Liver (tissue), 9 donors: ENCODE data around the gene MMP19. TPM values are rescaled to one million over a fixed set of nuclear protein-coding genes. Genes with fewer than 3 reads are reported as not detected.

Experiments
- DNase-seq: peaks from one replicate; pipeline ENCODE4 v3.0.0-alpha.2; 2017; ENCODE audit warnings: low spot score
- H3K27ac ChIP-seq, 2 donors: one replicate each; pipeline ENCODE4 v1.7.0; 2013; ENCODE audit warnings: inconsistent platforms in 2 of 2, low read length in 2 of 2, control low read depth in 1 of 2, low read depth in 1 of 2, mild to moderate bottlenecking in 1 of 2
- H3K27me3 ChIP-seq, 4 donors: one replicate each; pipeline versions ENCODE4 v1.6.1 to v1.7.0; 2013; ENCODE audit warnings: low read length in 3 of 4, inconsistent platforms in 1 of 4, mild to moderate bottlenecking in 1 of 4, moderate library complexity in 1 of 4; ENCODE audit not compliant: control insufficient read depth in 4 of 4, insufficient read depth in 4 of 4
- H3K36me3 ChIP-seq, 4 donors: one replicate each; pipeline versions ENCODE4 v1.6.1 to v1.7.0; 2013; ENCODE audit warnings: low read length in 3 of 4, mild to moderate bottlenecking in 3 of 4, low read depth in 1 of 4, moderate library complexity in 1 of 4; ENCODE audit not compliant: control insufficient read depth in 4 of 4, insufficient read depth in 3 of 4
- H3K4me1 ChIP-seq, 4 donors: one replicate each; pipeline versions ENCODE4 v1.6.1 to v1.7.0; 2013; ENCODE audit warnings: low read length in 3 of 4, mild to moderate bottlenecking in 3 of 4, moderate library complexity in 1 of 4; ENCODE audit not compliant: control insufficient read depth in 4 of 4, insufficient read depth in 4 of 4
- H3K4me3 ChIP-seq, 3 donors: one replicate each; pipeline versions ENCODE4 v1.6.1 to v1.7.0; 2013; ENCODE audit warnings: low read length in 3 of 3, control low read depth in 1 of 3, low read depth in 1 of 3, mild to moderate bottlenecking in 1 of 3
- H3K9ac ChIP-seq, 2 donors: one replicate each; pipeline ENCODE4 v1.7.0; 2013; ENCODE audit warnings: low read length in 2 of 2, mild to moderate bottlenecking in 2 of 2, moderate library complexity in 2 of 2, control low read depth in 1 of 2, low read depth in 1 of 2
- H3K9me3 ChIP-seq, 4 donors: one replicate each; pipeline versions ENCODE4 v1.6.1 to v1.7.0; 2013; ENCODE audit warnings: low read length in 3 of 4; ENCODE audit not compliant: control insufficient read depth in 4 of 4
- ATF3 ChIP-seq: IDR thresholded peaks from 2 replicates; pipeline ENCODE4 v1.6.1; 2016; ENCODE audit warnings: antibody characterized with exemption
- CTCF ChIP-seq: fragments of 150-350 bp; IDR thresholded peaks from 2 replicates; pipeline ENCODE4 v1.5.1; 2017; ENCODE audit warnings: improper control_type of control experiment, low read depth, low read length; ENCODE audit not compliant: missing input control
- EGR1 ChIP-seq, 2 donors: IDR thresholded peaks; 2 replicates each; pipeline ENCODE4 v1.6.1; 2016 to 2018; ENCODE audit warnings: antibody characterized with exemption in 2 of 2, low read depth in 2 of 2
- FOXA1 ChIP-seq: IDR thresholded peaks from 2 replicates; pipeline ENCODE4 v1.6.1; 2016; ENCODE audit warnings: antibody characterized with exemption
- FOXA2 ChIP-seq: IDR thresholded peaks from 2 replicates; pipeline ENCODE4 v1.6.1; 2016; ENCODE audit warnings: antibody characterized with exemption
- GABPA ChIP-seq, 2 donors: IDR thresholded peaks in 1 of 2; conservative IDR thresholded peaks in 1 of 2; 2 replicates each; pipeline ENCODE4 v1.6.1; 2016; ENCODE audit warnings: antibody characterized with exemption in 2 of 2, mild to moderate bottlenecking in 1 of 2, moderate library complexity in 1 of 2
- HNF4A ChIP-seq, 2 donors: conservative IDR thresholded peaks; 2 replicates each; pipeline ENCODE4 v1.6.1; 2016; ENCODE audit warnings: antibody characterized with exemption in 2 of 2, mild to moderate bottlenecking in 2 of 2
- HNF4G ChIP-seq: IDR thresholded peaks from 2 replicates; pipeline ENCODE4 v1.6.1; 2016; ENCODE audit warnings: antibody characterized with exemption
- JUND ChIP-seq, 2 donors: IDR thresholded peaks; 2 replicates each; pipeline ENCODE4 v1.6.1; 2016; ENCODE audit warnings: antibody characterized with exemption in 2 of 2
- MAX ChIP-seq: IDR thresholded peaks from 2 replicates; pipeline ENCODE4 v1.6.1; 2016; ENCODE audit warnings: antibody characterized with exemption
- NR2F2 ChIP-seq: IDR thresholded peaks from 2 replicates; pipeline ENCODE4 v1.6.1; 2016; ENCODE audit warnings: antibody characterized with exemption
- RAD21 ChIP-seq, 2 donors: IDR thresholded peaks; 2 replicates each; pipeline ENCODE4 v1.6.1; 2016; ENCODE audit warnings: antibody characterized with exemption in 2 of 2, mild to moderate bottlenecking in 2 of 2
- REST ChIP-seq: IDR thresholded peaks from 2 replicates; pipeline ENCODE4 v1.6.1; 2016; ENCODE audit warnings: antibody characterized with exemption, mild to moderate bottlenecking
- RXRA ChIP-seq, 2 donors: IDR thresholded peaks; 2 replicates each; pipeline ENCODE4 v1.6.1; 2017 to 2018; ENCODE audit warnings: antibody characterized with exemption in 2 of 2, mild to moderate bottlenecking in 1 of 2
- SP1 ChIP-seq: IDR thresholded peaks from 2 replicates; pipeline ENCODE4 v1.6.1; 2018; ENCODE audit warnings: antibody characterized with exemption, mild to moderate bottlenecking
- TAF1 ChIP-seq: conservative IDR thresholded peaks from 2 replicates; pipeline ENCODE4 v1.6.1; 2016; ENCODE audit warnings: antibody characterized with exemption, mild to moderate bottlenecking
- YY1 ChIP-seq: IDR thresholded peaks from 2 replicates; pipeline ENCODE4 v1.6.1; 2016; ENCODE audit warnings: antibody characterized with exemption, mild to moderate bottlenecking
- ZBTB33 ChIP-seq: IDR thresholded peaks from 2 replicates; pipeline ENCODE4 v1.6.1; 2016; ENCODE audit warnings: antibody characterized with exemption
- WGBS: extraction: QIAGEN DNeasy Blood & Tissue Kit; methylation state at CpG from one replicate; pipeline ENCODE4 v1.1.7; 2013; 5-methylcytosine and 5-hydroxymethylcytosine counted together
- polyA plus RNA-seq, 2 donors: library from polyadenylated mRNA; stranded (reverse) in 1 of 2; unstranded in 1 of 2; fragments of 200-250 nt in 1 of 2; fragments of >200 nt in 1 of 2; fragmentation: Nextera tagmentation in 1 of 2; extraction: Ambion mirVana in 1 of 2; gene quantifications; one replicate each; pipeline versions ENCODE4 v1.2.1 to v1.2.3, GENCODE V29; 2013 to 2015
- total RNA-seq, 2 donors: library from RNA; depleted of rRNA; stranded (reverse); fragments of >200 nt; gene quantifications; one replicate each; pipeline ENCODE4 v1.2.3, GENCODE V29; 2014
- donor health status: healthy.
- donor health status: healthy.
- donor health status: healthy.
- donor health status: healthy.
- donor health status: healthy.

MMP19 gene
- total and polyA plus RNA-seq, 4 donors = 1.1 to 2.4 (median 1.4) TPM

- H3K27me3 ChIP-seq = no peaks in the 10 kb centered on the region
- H3K9ac ChIP-seq = no peak overlapping the region
- no peaks in the 10 kb centered on the region for H3K9me3 ChIP-seq
- no peak overlapping the region for H3K4me3 ChIP-seq
- no peak for TF ChIP-seq ZBTB33
- no peak for TF ChIP-seq HNF4G
- no peak for TF ChIP-seq HNF4A (conservative IDR thresholded peaks at IDR 0.05)
- TF ChIP-seq TAF1 = no peak
- TF ChIP-seq MAX = no peak
- TF ChIP-seq REST = no peak
- no peak for TF ChIP-seq NR2F2
- TF ChIP-seq GABPA (IDR thresholded peaks at IDR 0.05 in 1 of 2, conservative IDR thresholded peaks at IDR 0.05 in 1 of 2) = no peak
- no peak for TF ChIP-seq EGR1 (IDR thresholded peaks at IDR 0.05; ENCODE audit: low read depth in 2 of 2)
- no peak for TF ChIP-seq RAD21 (IDR thresholded peaks at IDR 0.05)
- no peak for TF ChIP-seq JUND (IDR thresholded peaks at IDR 0.05)
- TF ChIP-seq CTCF = no peak
- no peak for TF ChIP-seq FOXA1
- TF ChIP-seq FOXA2 = no peak
- no peak for TF ChIP-seq RXRA (IDR thresholded peaks at IDR 0.05)
- no peak for TF ChIP-seq YY1
- no peak for TF ChIP-seq SP1
- no peak for TF ChIP-seq ATF3
- H3K27ac ChIP-seq = no peak overlapping the region
- DNase-seq = no peak
- 89% methylated on average over 5 of the region's 5 CpGs for WGBS
- H3K4me1 ChIP-seq = no peaks in the 10 kb centered on the region
- H3K36me3 ChIP-seq = no peaks in the 10 kb centered on the region
Measured at GRCh38 chr12:55845361-55845760, 2.6 kb upstream of the MMP19 start.
